Loucy (cell line): ENCODE measurements around the gene TRAF3IP3.

ENCODE experiments used
- CTCF ChIP-seq: fragments of 200-600 bp; sonication (generic); conservative IDR thresholded peaks from 2 replicates; pipeline ENCODE4 v1.5.1; 2014; ENCODE audit warnings: mild to moderate bottlenecking, antibody characterized with exemption, low read length
- EZH2phosphoT487 ChIP-seq: fragments of 200-600 bp; IDR thresholded peaks from 2 replicates; pipeline ENCODE4 v1.6.1; 2018; ENCODE audit warnings: antibody characterized with exemption, mild to moderate bottlenecking, moderate library complexity, borderline replicate concordance

GRCh38 chr1:209738270-209738669 is 17.6 kb upstream of the TRAF3IP3 start:
- TF ChIP-seq CTCF, result no peak
- TF ChIP-seq EZH2phosphoT487, result no peak
